HCT116 (cell line): ENCODE data around the gene THBS3. TPM values are rescaled to one million over a fixed set of nuclear protein-coding genes. Genes with fewer than 3 reads are reported as not detected.

ENCODE experiments used
- ATAC-seq: fragments of 200-7000 bp; cut with Tn5 transposase; 2 replicates; pipeline ENCODE4 v1.9.1; 2020; ENCODE audit warnings: mild to moderate bottlenecking, moderate library complexity
- BruUV-seq: library from RNA; stranded (reverse); fragments of 400-500 nt; replicated peaks from 2 replicates; lab custom pipeline; 2021; lab: Mats Ljungman, UMichigan
- CTCF ChIA-PET: fragments of 300-600 bp; sonication (Branson Sonifier 250); formaldehyde crosslinking; loops from one replicate; lab custom pipeline; 2021; ENCODE audit warnings: antibody characterized with exemption; lab: Charles Lee
- POLR2A ChIA-PET: fragments of 300-600, 350-600 bp; sonication (Branson Sonifier 250); formaldehyde crosslinking; loops from one replicate; lab custom pipeline; 2021; ENCODE audit warnings: antibody characterized with exemption; lab: Charles Lee
- RAD21 ChIA-PET, 2 experiments: fragments of 300-600 bp; sonication (Branson Sonifier 250); formaldehyde crosslinking; loops; one replicate each; lab custom pipeline; 2023; ENCODE audit warnings: low total read pairs in 2 of 2; ENCODE audit not compliant: uncharacterized antibody in 2 of 2, unreplicated experiment in 2 of 2, low non-redundant PET in 1 of 2; lab: Charles Lee
- DNase-seq: peaks from one replicate; pipeline ENCODE4 v3.0.0-alpha.2; 2010; ENCODE audit warnings: low read depth, low spot score
- H2AFZ ChIP-seq: fragments of 200-600 bp; shearing (Covaris generic), sonication (generic); 2 replicates; pipeline ENCODE4 v1.6.1; 2017; ENCODE audit warnings: low read depth, mixed run types, mixed read lengths, antibody characterized with exemption, low read length; ENCODE audit not compliant: poor library complexity, severe bottlenecking
- H3K27ac ChIP-seq: 2 replicates; pipeline ENCODE4 v1.5.1; 2012; ENCODE audit warnings: low read depth, low read length
- H3K27me3 ChIP-seq: fragments of 200-600 bp; sonication (generic); 2 replicates; pipeline ENCODE4 v1.6.1; 2016; ENCODE audit warnings: mixed run types, low read length, mixed read lengths; ENCODE audit not compliant: insufficient read depth
- H3K36me3 ChIP-seq, 2 experiments: fragments of 200-500 bp in 1 of 2; fragments of 200-600 bp in 1 of 2; sonication (Bioruptor generic) in 1 of 2; sonication (generic) in 1 of 2; 2 replicates each; pipeline versions ENCODE4 v1.5.1 to v1.6.1; 2014 to 2016; ENCODE audit warnings: low read length in 2 of 2, inconsistent platforms in 1 of 2, mixed read lengths in 1 of 2, mixed run types in 1 of 2; ENCODE audit not compliant: insufficient read depth in 2 of 2, control insufficient read depth in 1 of 2
- H3K4me1 ChIP-seq, 2 experiments: fragments of 200-600 bp in 1 of 2; sonication (generic) in 1 of 2; 2 replicates each; pipeline versions ENCODE4 v1.5.1 to v1.6.1; 2012 to 2017; ENCODE audit warnings: low read length in 2 of 2, inconsistent platforms in 1 of 2, mild to moderate bottlenecking in 1 of 2, mixed read lengths in 1 of 2, mixed run types in 1 of 2, moderate library complexity in 1 of 2; ENCODE audit not compliant: insufficient read depth in 2 of 2, control insufficient read depth in 1 of 2
- H3K4me2 ChIP-seq: fragments of 200-600 bp; sonication (generic); 2 replicates; pipeline ENCODE4 v1.6.1; 2017; ENCODE audit warnings: mixed run types, low read length, mixed read lengths
- H3K4me3 ChIP-seq, 2 experiments: fragments of 200-600 bp in 1 of 2; sonication (generic) in 1 of 2; replicated peaks in 1 of 2; 2 replicates each; pipeline ENCODE4 v1.5.1; 2011 to 2016; ENCODE audit warnings: low read length in 2 of 2, control low read depth in 1 of 2, low read depth in 1 of 2, mild to moderate bottlenecking in 1 of 2, mixed read lengths in 1 of 2, mixed run types in 1 of 2
- H3K79me2 ChIP-seq: fragments of 200-600 bp; sonication (generic); 2 replicates; pipeline ENCODE4 v1.6.1; 2017; ENCODE audit warnings: mild to moderate bottlenecking, mixed run types, low read length, moderate library complexity, mixed read lengths; ENCODE audit not compliant: insufficient read depth
- H3K9ac ChIP-seq: fragments of 200-600 bp; sonication (generic); 2 replicates; pipeline ENCODE4 v1.6.1; 2016; ENCODE audit warnings: low read length, mixed read lengths
- H3K9me2 ChIP-seq: fragments of 200-600 bp; sonication (generic), shearing (Covaris generic); 2 replicates; pipeline ENCODE4 v1.6.1; 2017; ENCODE audit warnings: mixed run types, mild to moderate bottlenecking, moderate library complexity; ENCODE audit not compliant: insufficient read depth
- H3K9me3 ChIP-seq, 2 experiments: fragments of 200-500 bp in 1 of 2; fragments of 200-600 bp in 1 of 2; sonication (Bioruptor generic) in 1 of 2; sonication (generic) in 1 of 2; 2 replicates each; pipeline ENCODE4 v1.6.1; 2014 to 2017; ENCODE audit warnings: low read length in 2 of 2, mixed read lengths in 2 of 2, inconsistent platforms in 1 of 2, low read depth in 1 of 2, mild to moderate bottlenecking in 1 of 2, mixed run types in 1 of 2, moderate library complexity in 1 of 2; ENCODE audit not compliant: control insufficient read depth in 1 of 2, insufficient read depth in 1 of 2
- H4K20me1 ChIP-seq: fragments of 200-600 bp; sonication (generic), shearing (Covaris generic); 2 replicates; pipeline ENCODE4 v1.6.1; 2017; ENCODE audit warnings: mixed run types, mild to moderate bottlenecking, moderate library complexity; ENCODE audit not compliant: insufficient read depth
- ATF3 ChIP-seq: IDR thresholded peaks from 2 replicates; pipeline ENCODE4 v1.6.1; 2012
- CEBPB ChIP-seq: IDR thresholded peaks from 2 replicates; pipeline ENCODE4 v1.6.1; 2012; ENCODE audit warnings: low read depth
- CTCF ChIP-seq, 3 experiments: fragments of 200-600 bp in 1 of 3; sonication (generic) in 1 of 3; IDR thresholded peaks in 2 of 3; conservative IDR thresholded peaks in 1 of 3; 2 replicates each; pipeline ENCODE4 v1.5.1; 2012 to 2017; ENCODE audit warnings: low read depth in 2 of 3, low read length in 2 of 3, antibody characterized with exemption in 1 of 3, borderline replicate concordance in 1 of 3, control low read depth in 1 of 3, mild to moderate bottlenecking in 1 of 3, mixed read lengths in 1 of 3, mixed run types in 1 of 3, moderate library complexity in 1 of 3; ENCODE audit not compliant: insufficient read depth in 1 of 3
- EZH2 ChIP-seq: fragments of 200-600 bp; sonication (generic); IDR thresholded peaks from 2 replicates; pipeline ENCODE4 v1.6.1; 2017; ENCODE audit warnings: antibody characterized with exemption, mixed run types
- EZH2phosphoT487 ChIP-seq: fragments of 200-600 bp; IDR thresholded peaks from 2 replicates; pipeline ENCODE4 v1.6.1; 2018; ENCODE audit warnings: antibody characterized with exemption, borderline replicate concordance
- FOSL1 ChIP-seq: IDR thresholded peaks from 2 replicates; pipeline ENCODE4 v1.6.1; 2012; ENCODE audit warnings: low read depth
- JUND ChIP-seq: IDR thresholded peaks from 2 replicates; pipeline ENCODE4 v1.6.1; 2012
- POLR2A ChIP-seq: IDR thresholded peaks from 2 replicates; pipeline ENCODE4 v1.7.0; 2011; ENCODE audit warnings: borderline replicate concordance; ENCODE audit not compliant: insufficient read depth, insufficient read length; ENCODE audit errors: extremely low read depth
- POLR2AphosphoS5 ChIP-seq: IDR thresholded peaks from 2 replicates; pipeline ENCODE4 v1.6.1; 2011; ENCODE audit warnings: mild to moderate bottlenecking, low read depth, low read length, moderate library complexity
- RAD21 ChIP-seq: IDR thresholded peaks from 2 replicates; pipeline ENCODE4 v1.6.1; 2012; ENCODE audit warnings: low read depth, mild to moderate bottlenecking
- REST ChIP-seq: IDR thresholded peaks from 2 replicates; pipeline ENCODE4 v1.6.1; 2012; ENCODE audit warnings: low read depth
- SIN3A ChIP-seq: IDR thresholded peaks from 2 replicates; pipeline ENCODE4 v1.6.1; 2012; ENCODE audit warnings: low read depth
- SRF ChIP-seq: IDR thresholded peaks from 2 replicates; pipeline ENCODE4 v1.6.1; 2012; ENCODE audit warnings: low read depth
- TCF7L2 ChIP-seq: IDR thresholded peaks from 2 replicates; pipeline ENCODE4 v1.7.0; 2011; ENCODE audit warnings: borderline replicate concordance, inconsistent platforms; ENCODE audit not compliant: insufficient read depth, insufficient read length; ENCODE audit errors: extremely low read depth
- YY1 ChIP-seq: IDR thresholded peaks from 2 replicates; pipeline ENCODE4 v1.6.1; 2011; ENCODE audit warnings: low read length, low read depth, moderate library complexity, mild to moderate bottlenecking; ENCODE audit not compliant: insufficient replicate concordance; ENCODE audit errors: extremely low read depth
- ZFX ChIP-seq: fragments of 450-650 bp; IDR thresholded peaks from 2 replicates; pipeline ENCODE4 v1.6.1; 2017
- intact Hi-C: fragments of 100-400 bp; cut with micrococcal nuclease; formaldehyde crosslinking; loops from 2 replicates; pipeline ENCODE4 v1.10.0; 2022
- total RNA-seq: library from RNA; stranded (reverse); gene quantifications from one replicate; pipeline ENCODE4 v1.2.1, GENCODE V29; 2021; ENCODE audit not compliant: unreplicated experiment
- TF ChIP-seq, protein P1 (sequence below): IDR thresholded peaks from 2 replicates; pipeline ENCODE4 v1.6.1; 2012

Gene THBS3
- total RNA-seq, 1 experiment from 2014 or later: 15.9 TPM

DNA sequence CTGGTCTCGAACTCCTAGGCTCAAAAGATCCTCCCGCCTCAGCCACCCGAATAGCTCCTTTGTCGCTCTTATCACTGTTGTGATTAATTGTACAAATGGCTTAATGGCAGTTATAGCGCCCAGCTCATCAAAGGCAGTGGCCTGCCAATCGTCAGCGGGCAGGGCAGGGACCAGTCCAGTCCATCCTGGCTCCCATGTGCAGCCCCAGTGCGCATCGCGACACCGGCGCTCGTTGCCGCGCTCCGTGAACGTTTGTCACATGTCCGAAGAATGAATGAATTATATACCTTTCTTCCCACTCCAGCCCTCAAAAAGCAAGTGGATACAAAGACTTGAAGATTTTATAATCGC lies 19.2 kb upstream of the THBS3 start:
- Histone ChIP-seq H3K79me2 (peaks cover 11% of the 10 kb centered on the region), H2AFZ (no peak overlapping the region), H3K4me2 (peak overlapping the region; percentile 88), H3K9ac (peak overlapping the region; percentile 78), H3K4me3 (peak overlapping the region; percentile 63 to 69), H4K20me1 (no peaks in the 10 kb centered on the region), H3K36me3 (no peaks in the 10 kb centered on the region), H3K27ac (peak overlapping the region; percentile 95), H3K27me3 (no peaks in the 10 kb centered on the region), H3K9me2 (no peaks in the 10 kb centered on the region), H3K4me1 (peaks cover 17 to 43% of the 10 kb centered on the region in 2 experiments), H3K9me3 (no peaks in the 10 kb centered on the region)
- BruUV-seq: TSS peak; percentile 91
- POLR2A ChIA-PET: interaction anchor here (0.7 to 3.0 kb wide), 7 partner anchors 14 to 54 kb away, joined by 3 to 14 read pairs (median 4); partner anchors contain the start of genes KRTCAP2, MTX1 and THBS3
- TF ChIP-seq POLR2AphosphoS5 (no peak), JUND (no peak), CEBPB (no peak), TCF7L2 (peak; percentile 87), EZH2phosphoT487 (no peak), POLR2A (no peak), CTCF (IDR thresholded peaks at IDR 0.05 in 2 of 3, conservative IDR thresholded peaks at IDR 0.05 in 1 of 3; ENCODE audit: borderline replicate concordance in 1 of 3, insufficient read depth in 1 of 3, low read depth in 2 of 3, low read length in 2 of 3) (0 out of 6 replicates have a peak, but pooled peaks of 2 of the 3 experiments have one; percentile 2 to 18), ATF3 (no peak), EZH2 (no peak), SRF (no peak), RAD21 (no peak), YY1 (peak; percentile 1), ZFX (no peak), REST (no peak), SIN3A (peak; percentile 25; the same call in 1 of the 2 replicates), FOSL1 (no peak)
- TF ChIP-seq, protein P1, sequence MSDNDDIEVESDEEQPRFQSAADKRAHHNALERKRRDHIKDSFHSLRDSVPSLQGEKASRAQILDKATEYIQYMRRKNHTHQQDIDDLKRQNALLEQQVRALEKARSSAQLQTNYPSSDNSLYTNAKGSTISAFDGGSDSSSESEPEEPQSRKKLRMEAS: peak; percentile 96
- CTCF ChIA-PET: interaction anchor here (0.7 to 1.4 kb wide), 6 partner anchors 20 to 135 kb away, joined by 3 to 6 read pairs (median 4); no protein-coding TSS in a partner anchor
- no peak for DNase-seq
- peak; percentile 69 for ATAC-seq
- RAD21 ChIA-PET: no interaction called here
- intact Hi-C loops: loop anchor here (1.0 to 2.0 kb wide), 3 partner anchors 17 to 54 kb away; partner anchors contain the start of genes KRTCAP2, MTX1 and TRIM46
